ENCODE results near the gene KEL.

KEL gene

GRCh38 chr7:142927085-142927745 is 34.9 kb downstream of the KEL start:
- no peak for DNase-seq (ENCODE audit: low spot score)

GRCh38 chr7:142925413-142925812 is 36.8 kb downstream of the KEL start:
- peak; percentile 2 for TF ChIP-seq CTCF (IDR thresholded peaks at IDR 0.05; ENCODE audit: extremely low read depth, missing control alignments)
- DNase-seq (ENCODE audit: low spot score): no peak

More at GRCh38 chr7:142927085-142927745, 34.9 kb downstream of the KEL start:
- no peak for TF ChIP-seq CTCF (IDR thresholded peaks at IDR 0.05; ENCODE audit: extremely low read depth, missing control alignments)

- no peak for DNase-seq (ENCODE audit: low spot score)
- TF ChIP-seq CTCF (IDR thresholded peaks at IDR 0.05; ENCODE audit: extremely low read depth, missing control alignments): no peak
These were observed 38.8 kb downstream of the KEL start for GRCh38 chr7:142923391-142923790.

GRCh38 chr7:142919656-142920055 is 42.5 kb downstream of the KEL start:
- no peak for TF ChIP-seq CTCF (IDR thresholded peaks at IDR 0.05; ENCODE audit: extremely low read depth, missing control alignments)

GRCh38 chr7:142918901-142919300 is 43.3 kb downstream of the KEL start:
- no peak for TF ChIP-seq CTCF (IDR thresholded peaks at IDR 0.05; ENCODE audit: extremely low read depth, missing control alignments)
- no peak for DNase-seq (ENCODE audit: low spot score)

More at GRCh38 chr7:142919656-142920055, 42.5 kb downstream of the KEL start:
- DNase-seq (ENCODE audit: low spot score): no peak

- DNase-seq (ENCODE audit: low spot score): no peak
- TF ChIP-seq CTCF (IDR thresholded peaks at IDR 0.05; ENCODE audit: extremely low read depth, missing control alignments): no peak
These were observed 44.7 kb downstream of the KEL start for GRCh38 chr7:142917447-142917846.

GRCh38 chr7:142916508-142916907 is 45.7 kb downstream of the KEL start:
- TF ChIP-seq CTCF (IDR thresholded peaks at IDR 0.05; ENCODE audit: extremely low read depth, missing control alignments): no peak
- no peak for DNase-seq (ENCODE audit: low spot score)
